Osteoblast (primary cell): ENCODE measurements around the gene NUP50. TPM values are rescaled to one million over a fixed set of nuclear protein-coding genes. Genes with fewer than 3 reads are reported as not detected.

ENCODE experiments used
- DNase-seq: peaks from one replicate; pipeline ENCODE4 v3.0.0; 2011; ENCODE audit warnings: low spot score, mixed read lengths; ENCODE audit not compliant: insufficient read length; ENCODE audit errors: missing footprints
- H2AFZ ChIP-seq: 2 replicates; pipeline ENCODE4 v1.6.0; 2011; ENCODE audit warnings: mild to moderate bottlenecking, low read length
- H3K27ac ChIP-seq: 2 replicates; pipeline ENCODE4 v1.5.1; 2011; ENCODE audit warnings: mild to moderate bottlenecking, low read depth, low read length, moderate library complexity
- H3K27me3 ChIP-seq: 2 replicates; pipeline ENCODE4 v1.6.0; 2012; ENCODE audit warnings: mild to moderate bottlenecking, control low read depth, inconsistent platforms, low read length, moderate library complexity; ENCODE audit not compliant: insufficient read depth
- H3K36me3 ChIP-seq: 2 replicates; pipeline ENCODE4 v1.5.1; 2011; ENCODE audit warnings: mild to moderate bottlenecking, low read length, control low read depth, moderate library complexity; ENCODE audit not compliant: insufficient read depth
- H3K4me1 ChIP-seq: 2 replicates; pipeline ENCODE4 v1.5.1; 2011; ENCODE audit warnings: mild to moderate bottlenecking, low read length, control low read depth, moderate library complexity; ENCODE audit not compliant: insufficient read depth
- H3K4me2 ChIP-seq: 2 replicates; pipeline ENCODE4 v1.6.0; 2011; ENCODE audit warnings: mild to moderate bottlenecking, low read length; ENCODE audit not compliant: insufficient read depth
- H3K4me3 ChIP-seq: fragments of 200-600 bp; sonication (generic); 3 replicates; pipeline ENCODE4 v1.5.1; 2012; ENCODE audit warnings: mild to moderate bottlenecking, low read length, inconsistent platforms; ENCODE audit not compliant: insufficient read depth
- H3K79me2 ChIP-seq: 2 replicates; pipeline ENCODE4 v1.6.0; 2012; ENCODE audit warnings: mild to moderate bottlenecking, low read length, control low read depth, inconsistent platforms; ENCODE audit not compliant: insufficient read depth
- H3K9me3 ChIP-seq: 2 replicates; pipeline ENCODE4 v1.5.1; 2011; ENCODE audit warnings: low read depth, low read length, control low read depth
- H4K20me1 ChIP-seq: 2 replicates; pipeline ENCODE4 v1.6.0; 2012; ENCODE audit warnings: mild to moderate bottlenecking, low read length, control low read depth; ENCODE audit not compliant: insufficient read depth
- total RNA-seq: library from RNA; depleted of rRNA; stranded (reverse); fragments of >200 nt; gene quantifications from 2 replicates; pipeline ENCODE4 v1.2.3, GENCODE V29; 2012
- TF ChIP-seq, protein P1 (sequence below): IDR thresholded peaks from 2 replicates; pipeline ENCODE4 v1.5.1; 2011; ENCODE audit warnings: mild to moderate bottlenecking, low read depth, low read length, moderate library complexity; ENCODE audit errors: extremely low read depth

The NUP50 gene
- total RNA-seq, 1 donor: 54.3 TPM

DNA sequence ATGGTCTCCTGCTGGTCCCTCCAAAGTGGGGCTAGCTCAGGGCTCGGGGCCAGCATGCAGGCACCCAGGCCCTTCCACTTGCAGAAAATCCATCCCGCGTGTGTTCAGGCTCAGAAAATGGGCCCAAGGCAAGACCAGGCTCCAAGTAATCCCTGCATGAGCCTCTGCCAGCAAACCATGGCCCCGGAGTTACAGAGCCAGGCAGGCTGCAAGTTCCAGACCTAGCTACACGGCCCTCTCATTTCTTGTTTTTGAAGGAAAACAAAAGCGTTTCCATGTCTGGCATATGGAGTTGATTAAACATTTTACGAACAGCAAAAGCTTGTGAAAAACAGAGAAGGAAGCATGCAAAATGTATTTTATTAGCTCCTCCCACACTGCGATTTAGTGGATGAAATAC, 47.3 kb downstream of the NUP50 start:
- Histone ChIP-seq H2AFZ (no peak overlapping the region), H3K4me3 (no peak overlapping the region), H3K27me3 (no peaks in the 10 kb centered on the region), H3K4me1 (peaks cover 30% of the 10 kb centered on the region), H3K4me2 (peak overlapping the region; percentile 95), H4K20me1 (peaks cover 12% of the 10 kb centered on the region), H3K79me2 (peaks cover 31% of the 10 kb centered on the region), H3K27ac (peak overlapping the region; percentile 93), H3K36me3 (no peaks in the 10 kb centered on the region), H3K9me3 (no peaks in the 10 kb centered on the region)
- TF ChIP-seq, protein P1, sequence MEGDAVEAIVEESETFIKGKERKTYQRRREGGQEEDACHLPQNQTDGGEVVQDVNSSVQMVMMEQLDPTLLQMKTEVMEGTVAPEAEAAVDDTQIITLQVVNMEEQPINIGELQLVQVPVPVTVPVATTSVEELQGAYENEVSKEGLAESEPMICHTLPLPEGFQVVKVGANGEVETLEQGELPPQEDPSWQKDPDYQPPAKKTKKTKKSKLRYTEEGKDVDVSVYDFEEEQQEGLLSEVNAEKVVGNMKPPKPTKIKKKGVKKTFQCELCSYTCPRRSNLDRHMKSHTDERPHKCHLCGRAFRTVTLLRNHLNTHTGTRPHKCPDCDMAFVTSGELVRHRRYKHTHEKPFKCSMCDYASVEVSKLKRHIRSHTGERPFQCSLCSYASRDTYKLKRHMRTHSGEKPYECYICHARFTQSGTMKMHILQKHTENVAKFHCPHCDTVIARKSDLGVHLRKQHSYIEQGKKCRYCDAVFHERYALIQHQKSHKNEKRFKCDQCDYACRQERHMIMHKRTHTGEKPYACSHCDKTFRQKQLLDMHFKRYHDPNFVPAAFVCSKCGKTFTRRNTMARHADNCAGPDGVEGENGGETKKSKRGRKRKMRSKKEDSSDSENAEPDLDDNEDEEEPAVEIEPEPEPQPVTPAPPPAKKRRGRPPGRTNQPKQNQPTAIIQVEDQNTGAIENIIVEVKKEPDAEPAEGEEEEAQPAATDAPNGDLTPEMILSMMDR: no peak
- no peak for DNase-seq

DNA sequence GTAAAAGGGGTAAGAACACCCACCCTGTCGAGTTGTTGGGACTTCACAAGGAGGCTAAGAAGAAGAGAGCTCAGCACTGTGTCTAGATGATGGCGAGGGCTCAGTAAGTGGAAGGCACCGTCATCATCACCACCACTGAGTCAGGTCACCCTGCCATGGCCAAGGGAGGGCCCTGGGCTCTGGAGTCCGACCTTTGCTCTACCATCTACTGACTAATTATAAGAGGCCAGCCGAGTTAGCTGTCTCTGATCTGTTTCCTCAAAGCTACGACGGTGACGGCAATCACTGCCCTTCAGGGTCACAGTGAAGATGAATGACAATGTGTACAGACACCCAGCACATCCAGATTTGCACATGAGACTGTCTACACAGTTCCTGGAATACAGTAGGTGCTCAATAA, 47.7 kb downstream of the NUP50 start:
- peak overlapping the region; percentile 95 for H3K4me2 ChIP-seq
- no peaks in the 10 kb centered on the region for H3K36me3 ChIP-seq
- no peaks in the 10 kb centered on the region for H3K9me3 ChIP-seq
- H2AFZ ChIP-seq: no peak overlapping the region
- H4K20me1 ChIP-seq: peaks cover 17% of the 10 kb centered on the region
- peak; percentile 23 for DNase-seq
- no peaks in the 10 kb centered on the region for H3K27me3 ChIP-seq
- peaks cover 36% of the 10 kb centered on the region for H3K79me2 ChIP-seq
- H3K27ac ChIP-seq: peak overlapping the region; percentile 93
- peaks cover 30% of the 10 kb centered on the region for H3K4me1 ChIP-seq
- peak overlapping the region; percentile 67 for H3K4me3 ChIP-seq
- TF ChIP-seq, protein P1: no peak

DNA sequence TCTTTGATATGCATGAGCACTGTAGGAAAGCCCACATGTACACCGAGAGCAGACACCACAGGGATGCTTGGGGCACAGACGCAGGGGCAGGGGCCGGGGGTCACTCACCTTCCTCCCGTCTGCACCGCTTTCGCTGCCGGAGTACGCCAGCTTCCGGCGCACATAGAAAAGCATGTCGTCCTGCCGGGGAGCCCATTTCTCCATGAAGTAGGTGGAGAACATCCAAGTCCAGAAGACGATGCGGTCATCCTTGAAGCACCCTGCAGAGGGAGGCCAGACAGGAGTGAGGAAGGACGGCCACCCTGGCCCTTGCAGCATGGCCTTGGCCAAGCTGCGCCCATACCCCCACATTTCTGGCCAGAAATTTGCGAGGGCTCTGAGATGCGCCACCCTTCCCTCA, 48.1 kb downstream of the NUP50 start:
- Histone ChIP-seq H3K79me2 (peaks cover 40% of the 10 kb centered on the region), H2AFZ (peak overlapping the region; percentile 31), H3K4me2 (peak overlapping the region; percentile 95), H3K36me3 (no peaks in the 10 kb centered on the region), H3K27me3 (no peaks in the 10 kb centered on the region), H3K9me3 (no peaks in the 10 kb centered on the region), H3K27ac (peak overlapping the region; percentile 93), H3K4me1 (peaks cover 30% of the 10 kb centered on the region), H3K4me3 (peak overlapping the region; percentile 67), H4K20me1 (peaks cover 21% of the 10 kb centered on the region)
- DNase-seq: no peak
- TF ChIP-seq, protein P1: no peak

DNA sequence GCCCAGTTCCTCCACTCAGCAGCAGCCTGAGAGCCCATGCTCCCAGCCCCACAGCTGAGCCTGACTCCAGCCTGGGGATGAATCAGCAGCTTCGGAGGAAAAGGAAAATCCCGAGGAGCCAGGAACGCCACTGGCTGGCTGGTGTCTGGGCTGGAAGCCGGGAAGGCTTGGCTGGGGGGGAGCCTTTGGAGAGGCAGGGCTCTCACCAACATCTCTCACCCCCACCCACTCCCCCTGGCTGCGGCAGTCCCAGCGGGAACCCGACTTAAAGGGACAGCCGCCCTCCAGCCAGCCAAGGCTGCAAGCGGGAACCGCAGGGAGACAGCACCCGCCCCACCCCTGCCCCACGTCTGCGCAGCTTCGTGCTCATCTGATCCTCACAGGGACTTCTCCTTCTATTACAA, 48.6 kb downstream of the NUP50 start:
- H3K4me2 ChIP-seq: peak overlapping the region; percentile 95
- H3K27me3 ChIP-seq: no peaks in the 10 kb centered on the region
- peaks cover 30% of the 10 kb centered on the region for H3K4me1 ChIP-seq
- H3K36me3 ChIP-seq: no peaks in the 10 kb centered on the region
- peak overlapping the region; percentile 93 for H3K27ac ChIP-seq
- peak overlapping the region; percentile 67 for H3K4me3 ChIP-seq
- peak; percentile 98 for DNase-seq
- H2AFZ ChIP-seq: peak overlapping the region; percentile 66
- no peaks in the 10 kb centered on the region for H3K9me3 ChIP-seq
- H3K79me2 ChIP-seq: peaks cover 41% of the 10 kb centered on the region
- TF ChIP-seq, protein P1: no peak
- H4K20me1 ChIP-seq: peaks cover 24% of the 10 kb centered on the region
